HG03108 (cell line): ENCODE measurements around the gene CTNNA1.
"Not testable (repeated sequence)": the region's sequence is repeated elsewhere in the genome, so short reads cannot be mapped to it uniquely, and the experiment has no call there.

ENCODE experiments used
- ATAC-seq: cut with Tn5 transposase; IDR thresholded peaks from one replicate; pipeline ENCODE4 v1.9.1; 2021; ENCODE audit warnings: moderate library complexity; ENCODE audit not compliant: unreplicated experiment

Gene CTNNA1

GRCh38 chr5:138752951-138753793 lies at the start of gene CTNNA1:
Gene CTNNA1 (plus strand): TSS chr5:138753425. CDS start chr5:138781925, 28,500 bp downstream.
- peak; percentile 41 for ATAC-seq

GRCh38 chr5:138703777-138704176 lies 49.4 kb upstream of the CTNNA1 start:
- not testable (repeated sequence) for ATAC-seq

- no peak for ATAC-seq
These were observed 48.2 kb upstream of the CTNNA1 start for GRCh38 chr5:138705007-138705406.

GRCh38 chr5:138705567-138705966 lies 47.7 kb upstream of the CTNNA1 start:
- ATAC-seq = no peak

GRCh38 chr5:138706655-138707480 lies 46.4 kb upstream of the CTNNA1 start:
- ATAC-seq = no peak

GRCh38 chr5:138708791-138709190 lies 44.4 kb upstream of the CTNNA1 start:
- no peak for ATAC-seq

- no peak for ATAC-seq
These were observed 44.0 kb upstream of the CTNNA1 start for GRCh38 chr5:138709202-138709601.

- no peak for ATAC-seq
These were observed 42.1 kb upstream of the CTNNA1 start for GRCh38 chr5:138711087-138711486.

GRCh38 chr5:138711811-138712210 lies 41.4 kb upstream of the CTNNA1 start:
- no peak for ATAC-seq

GRCh38 chr5:138712324-138712723 lies 40.9 kb upstream of the CTNNA1 start:
- ATAC-seq = no peak

GRCh38 chr5:138712791-138713190 lies 40.4 kb upstream of the CTNNA1 start:
- ATAC-seq = no peak

- no peak for ATAC-seq
These were observed 40.0 kb upstream of the CTNNA1 start for GRCh38 chr5:138713247-138713646.

GRCh38 chr5:138714694-138715093 lies 38.5 kb upstream of the CTNNA1 start:
- ATAC-seq = no peak

GRCh38 chr5:138715931-138716432 lies 37.2 kb upstream of the CTNNA1 start:
- not testable (repeated sequence) for ATAC-seq

GRCh38 chr5:138716456-138716924 lies 36.7 kb upstream of the CTNNA1 start:
- no peak for ATAC-seq

- no peak for ATAC-seq
These were observed 35.8 kb upstream of the CTNNA1 start for GRCh38 chr5:138717399-138717798.

- no peak for ATAC-seq
These were observed 33.4 kb upstream of the CTNNA1 start for GRCh38 chr5:138719811-138720210.

GRCh38 chr5:138720840-138721239 lies 32.4 kb upstream of the CTNNA1 start:
- no peak for ATAC-seq

- no peak for ATAC-seq
These were observed 31.2 kb upstream of the CTNNA1 start for GRCh38 chr5:138721979-138722378.

- no peak for ATAC-seq
These were observed 30.6 kb upstream of the CTNNA1 start for GRCh38 chr5:138722544-138723177.
